HEK293 (cell line): ENCODE data around the gene KPNA2.
A peak's percentile ranks its signal among the peaks of the same experiment; 100 is the strongest.

Source experiments
- GFI1B ChIP-seq: fragments of 450-650 bp; formaldehyde crosslinking; IDR thresholded peaks from 2 replicates; pipeline ENCODE4 v1.5.1; 2016; ENCODE audit warnings: missing biosample characterization, missing genetic modification characterization
- SCRT1 ChIP-seq: fragments of 450-650 bp; formaldehyde crosslinking; IDR thresholded peaks from 2 replicates; pipeline ENCODE4 v1.5.1; 2016; ENCODE audit warnings: missing biosample characterization, missing genetic modification characterization, borderline replicate concordance
- WT1 ChIP-seq: fragments of 450-650 bp; formaldehyde crosslinking; IDR thresholded peaks from 2 replicates; pipeline ENCODE4 v1.5.1; 2016; ENCODE audit warnings: missing biosample characterization, missing genetic modification characterization
- ZBTB1 ChIP-seq: fragments of 450-650 bp; formaldehyde crosslinking; IDR thresholded peaks from 2 replicates; pipeline ENCODE4 v1.5.1; 2016; ENCODE audit warnings: missing biosample characterization, missing genetic modification characterization
- ZNF18 ChIP-seq: fragments of 450-650 bp; formaldehyde crosslinking; IDR thresholded peaks from 2 replicates; pipeline ENCODE4 v1.5.1; 2016; ENCODE audit warnings: missing biosample characterization, missing genetic modification characterization
- ZNF24 ChIP-seq: fragments of 450-650 bp; formaldehyde crosslinking; IDR thresholded peaks from 2 replicates; pipeline ENCODE4 v1.5.1; 2016; ENCODE audit warnings: missing biosample characterization, missing genetic modification characterization
- ZNF513 ChIP-seq: fragments of 450-650 bp; IDR thresholded peaks from 2 replicates; pipeline ENCODE4 v1.5.1; 2018; ENCODE audit warnings: missing biosample characterization, missing genetic modification characterization
- ZNF558 ChIP-seq: fragments of 450-650 bp; formaldehyde crosslinking; IDR thresholded peaks from 2 replicates; pipeline ENCODE4 v1.5.1; 2016; ENCODE audit warnings: missing biosample characterization, missing genetic modification characterization
- ZNF621 ChIP-seq: fragments of 450-650 bp; formaldehyde crosslinking; IDR thresholded peaks from 2 replicates; pipeline ENCODE4 v1.5.1; 2017; ENCODE audit warnings: missing biosample characterization, missing genetic modification characterization
- ZNF776 ChIP-seq: fragments of 450-650 bp; formaldehyde crosslinking; IDR thresholded peaks from 2 replicates; pipeline ENCODE4 v1.5.0; 2017; ENCODE audit warnings: missing biosample characterization, missing genetic modification characterization, borderline replicate concordance
- TF ChIP-seq, protein P1 (sequence below): fragments of 450-650 bp; formaldehyde crosslinking; conservative IDR thresholded peaks from 2 replicates; pipeline ENCODE4 v1.5.1; 2016; ENCODE audit warnings: low read depth, missing biosample characterization, missing genetic modification characterization
- TF ChIP-seq, protein P2 (sequence below): fragments of 450-650 bp; formaldehyde crosslinking; IDR thresholded peaks from 2 replicates; pipeline ENCODE4 v1.5.1; 2017; ENCODE audit warnings: missing biosample characterization, missing genetic modification characterization
- TF ChIP-seq, protein P3 (sequence below): IDR thresholded peaks from 2 replicates; pipeline ENCODE4 v1.6.1; 2011; ENCODE audit warnings: mild to moderate bottlenecking, low read depth, low read length, borderline replicate concordance

The KPNA2 gene

GRCh38 chr17:67994817-67995569, 40.5 kb upstream of the KPNA2 start (continued):
- TF ChIP-seq, protein P1, sequence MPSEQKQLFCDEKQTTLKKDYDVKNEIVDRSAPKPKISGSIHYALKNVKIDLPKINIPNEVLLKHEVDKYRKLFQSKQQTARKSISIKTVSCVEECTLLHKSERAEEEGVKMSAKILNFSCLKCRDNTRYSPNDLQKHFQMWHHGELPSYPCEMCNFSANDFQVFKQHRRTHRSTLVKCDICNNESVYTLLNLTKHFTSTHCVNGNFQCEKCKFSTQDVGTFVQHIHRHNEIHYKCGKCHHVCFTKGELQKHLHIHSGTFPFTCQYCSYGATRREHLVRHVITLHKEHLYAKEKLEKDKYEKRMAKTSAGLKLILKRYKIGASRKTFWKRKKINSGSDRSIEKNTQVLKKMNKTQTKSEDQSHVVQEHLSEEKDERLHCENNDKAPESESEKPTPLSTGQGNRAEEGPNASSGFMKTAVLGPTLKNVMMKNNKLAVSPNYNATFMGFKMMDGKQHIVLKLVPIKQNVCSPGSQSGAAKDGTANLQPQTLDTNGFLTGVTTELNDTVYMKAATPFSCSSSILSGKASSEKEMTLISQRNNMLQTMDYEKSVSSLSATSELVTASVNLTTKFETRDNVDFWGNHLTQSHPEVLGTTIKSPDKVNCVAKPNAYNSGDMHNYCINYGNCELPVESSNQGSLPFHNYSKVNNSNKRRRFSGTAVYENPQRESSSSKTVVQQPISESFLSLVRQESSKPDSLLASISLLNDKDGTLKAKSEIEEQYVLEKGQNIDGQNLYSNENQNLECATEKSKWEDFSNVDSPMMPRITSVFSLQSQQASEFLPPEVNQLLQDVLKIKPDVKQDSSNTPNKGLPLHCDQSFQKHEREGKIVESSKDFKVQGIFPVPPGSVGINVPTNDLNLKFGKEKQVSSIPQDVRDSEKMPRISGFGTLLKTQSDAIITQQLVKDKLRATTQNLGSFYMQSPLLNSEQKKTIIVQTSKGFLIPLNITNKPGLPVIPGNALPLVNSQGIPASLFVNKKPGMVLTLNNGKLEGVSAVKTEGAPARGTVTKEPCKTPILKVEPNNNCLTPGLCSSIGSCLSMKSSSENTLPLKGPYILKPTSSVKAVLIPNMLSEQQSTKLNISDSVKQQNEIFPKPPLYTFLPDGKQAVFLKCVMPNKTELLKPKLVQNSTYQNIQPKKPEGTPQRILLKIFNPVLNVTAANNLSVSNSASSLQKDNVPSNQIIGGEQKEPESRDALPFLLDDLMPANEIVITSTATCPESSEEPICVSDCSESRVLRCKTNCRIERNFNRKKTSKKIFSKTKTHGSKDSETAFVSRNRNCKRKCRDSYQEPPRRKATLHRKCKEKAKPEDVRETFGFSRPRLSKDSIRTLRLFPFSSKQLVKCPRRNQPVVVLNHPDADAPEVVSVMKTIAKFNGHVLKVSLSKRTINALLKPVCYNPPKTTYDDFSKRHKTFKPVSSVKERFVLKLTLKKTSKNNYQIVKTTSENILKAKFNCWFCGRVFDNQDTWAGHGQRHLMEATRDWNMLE (tag by site-specific recombination): 0 out of 2 replicates have a peak, but pooled peaks have one; percentile 26
- TF ChIP-seq, protein P2, sequence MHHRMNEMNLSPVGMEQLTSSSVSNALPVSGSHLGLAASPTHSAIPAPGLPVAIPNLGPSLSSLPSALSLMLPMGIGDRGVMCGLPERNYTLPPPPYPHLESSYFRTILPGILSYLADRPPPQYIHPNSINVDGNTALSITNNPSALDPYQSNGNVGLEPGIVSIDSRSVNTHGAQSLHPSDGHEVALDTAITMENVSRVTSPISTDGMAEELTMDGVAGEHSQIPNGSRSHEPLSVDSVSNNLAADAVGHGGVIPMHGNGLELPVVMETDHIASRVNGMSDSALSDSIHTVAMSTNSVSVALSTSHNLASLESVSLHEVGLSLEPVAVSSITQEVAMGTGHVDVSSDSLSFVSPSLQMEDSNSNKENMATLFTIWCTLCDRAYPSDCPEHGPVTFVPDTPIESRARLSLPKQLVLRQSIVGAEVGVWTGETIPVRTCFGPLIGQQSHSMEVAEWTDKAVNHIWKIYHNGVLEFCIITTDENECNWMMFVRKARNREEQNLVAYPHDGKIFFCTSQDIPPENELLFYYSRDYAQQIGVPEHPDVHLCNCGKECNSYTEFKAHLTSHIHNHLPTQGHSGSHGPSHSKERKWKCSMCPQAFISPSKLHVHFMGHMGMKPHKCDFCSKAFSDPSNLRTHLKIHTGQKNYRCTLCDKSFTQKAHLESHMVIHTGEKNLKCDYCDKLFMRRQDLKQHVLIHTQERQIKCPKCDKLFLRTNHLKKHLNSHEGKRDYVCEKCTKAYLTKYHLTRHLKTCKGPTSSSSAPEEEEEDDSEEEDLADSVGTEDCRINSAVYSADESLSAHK (tag by site-specific recombination): peak; percentile 31; the same call in 1 of the 2 replicates
- TF ChIP-seq ZNF776 (tag by site-specific recombination) (no peak), ZNF558 (tag by site-specific recombination) (0 out of 2 replicates have a peak, but pooled peaks have one; percentile 4), WT1 (no peak), ZNF513 (tag by site-specific recombination) (no peak), ZBTB1 (peak; percentile 32; the same call in 1 of the 2 replicates), ZNF24 (tag by site-specific recombination) (peak; percentile 89), ZNF18 (tag by site-specific recombination) (no peak), GFI1B (tag by site-specific recombination) (no peak), ZNF621 (tag by site-specific recombination) (no peak), SCRT1 (tag by site-specific recombination) (peak; percentile 53; the same call in 1 of the 2 replicates)
- TF ChIP-seq, protein P3, sequence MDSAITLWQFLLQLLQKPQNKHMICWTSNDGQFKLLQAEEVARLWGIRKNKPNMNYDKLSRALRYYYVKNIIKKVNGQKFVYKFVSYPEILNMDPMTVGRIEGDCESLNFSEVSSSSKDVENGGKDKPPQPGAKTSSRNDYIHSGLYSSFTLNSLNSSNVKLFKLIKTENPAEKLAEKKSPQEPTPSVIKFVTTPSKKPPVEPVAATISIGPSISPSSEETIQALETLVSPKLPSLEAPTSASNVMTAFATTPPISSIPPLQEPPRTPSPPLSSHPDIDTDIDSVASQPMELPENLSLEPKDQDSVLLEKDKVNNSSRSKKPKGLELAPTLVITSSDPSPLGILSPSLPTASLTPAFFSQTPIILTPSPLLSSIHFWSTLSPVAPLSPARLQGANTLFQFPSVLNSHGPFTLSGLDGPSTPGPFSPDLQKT: no peak
